Adrenal gland (tissue), 5 donors: ENCODE results near the gene OXSR1.

Experiments
- POLR2A ChIP-seq, 2 donors: fragments of 450-650 bp; IDR thresholded peaks; one replicate each; pipeline ENCODE4 v1.6.1; 2017; ENCODE audit warnings: antibody characterized with exemption in 2 of 2, mild to moderate bottlenecking in 2 of 2, moderate library complexity in 1 of 2
- TF ChIP-seq, protein P1 (sequence below), 6 experiments: fragments of 450-650 bp in 4 of 6; fragments of 200-600 bp in 2 of 6; sonication (generic) in 1 of 6; IDR thresholded peaks; 1 replicate in 5 of 6; 2 replicates in 1 of 6; pipeline versions ENCODE4 v1.5.1 to v1.8.0; 2016 to 2021; ENCODE audit warnings: antibody characterized with exemption in 6 of 6, mild to moderate bottlenecking in 2 of 6, moderate library complexity in 1 of 6
- donor health status: DM: no; HTN: no; CAD: no.

DNA sequence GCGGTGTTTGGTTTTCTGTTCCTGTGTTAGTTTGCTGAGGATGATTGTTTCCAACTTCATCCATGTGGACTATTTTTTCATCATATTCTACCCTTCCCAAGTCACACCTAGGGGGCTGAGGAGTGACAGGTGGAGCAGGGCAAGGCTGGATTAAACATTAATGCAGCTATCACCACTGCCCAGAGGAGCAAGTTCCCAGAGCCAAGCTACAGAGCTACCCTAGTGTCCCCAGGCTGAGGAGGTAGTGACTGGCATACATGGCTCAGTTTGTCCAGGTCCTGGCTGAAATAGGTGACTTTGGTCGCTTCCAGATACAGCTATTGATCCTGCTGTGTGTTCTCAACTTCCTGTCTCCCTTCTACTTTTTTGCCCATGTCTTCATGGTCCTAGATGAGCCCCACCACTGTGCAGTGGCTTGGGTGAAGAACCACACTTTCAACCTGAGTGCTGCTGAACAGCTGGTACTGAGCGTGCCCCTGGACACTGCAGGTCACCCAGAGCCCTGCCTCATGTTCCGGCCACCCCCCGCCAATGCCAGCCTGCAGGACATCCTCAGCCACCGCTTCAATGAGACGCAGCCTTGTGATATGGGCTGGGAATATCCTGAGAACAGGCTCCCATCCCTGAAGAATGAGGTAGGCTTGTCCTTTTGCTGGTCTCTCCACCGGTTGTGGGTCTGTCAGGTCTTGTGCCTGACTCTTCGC is 100.4 kb downstream of the OXSR1 start, which contains the start of gene SLC22A13:
- TF ChIP-seq, protein P1, sequence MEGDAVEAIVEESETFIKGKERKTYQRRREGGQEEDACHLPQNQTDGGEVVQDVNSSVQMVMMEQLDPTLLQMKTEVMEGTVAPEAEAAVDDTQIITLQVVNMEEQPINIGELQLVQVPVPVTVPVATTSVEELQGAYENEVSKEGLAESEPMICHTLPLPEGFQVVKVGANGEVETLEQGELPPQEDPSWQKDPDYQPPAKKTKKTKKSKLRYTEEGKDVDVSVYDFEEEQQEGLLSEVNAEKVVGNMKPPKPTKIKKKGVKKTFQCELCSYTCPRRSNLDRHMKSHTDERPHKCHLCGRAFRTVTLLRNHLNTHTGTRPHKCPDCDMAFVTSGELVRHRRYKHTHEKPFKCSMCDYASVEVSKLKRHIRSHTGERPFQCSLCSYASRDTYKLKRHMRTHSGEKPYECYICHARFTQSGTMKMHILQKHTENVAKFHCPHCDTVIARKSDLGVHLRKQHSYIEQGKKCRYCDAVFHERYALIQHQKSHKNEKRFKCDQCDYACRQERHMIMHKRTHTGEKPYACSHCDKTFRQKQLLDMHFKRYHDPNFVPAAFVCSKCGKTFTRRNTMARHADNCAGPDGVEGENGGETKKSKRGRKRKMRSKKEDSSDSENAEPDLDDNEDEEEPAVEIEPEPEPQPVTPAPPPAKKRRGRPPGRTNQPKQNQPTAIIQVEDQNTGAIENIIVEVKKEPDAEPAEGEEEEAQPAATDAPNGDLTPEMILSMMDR (IDR thresholded peaks at IDR 0.05), result no peak
- TF ChIP-seq POLR2A (IDR thresholded peaks at IDR 0.05), result no peak
